Measurements from ENCODE around the gene TXNRD3.

- TF ChIP-seq, protein P1, sequence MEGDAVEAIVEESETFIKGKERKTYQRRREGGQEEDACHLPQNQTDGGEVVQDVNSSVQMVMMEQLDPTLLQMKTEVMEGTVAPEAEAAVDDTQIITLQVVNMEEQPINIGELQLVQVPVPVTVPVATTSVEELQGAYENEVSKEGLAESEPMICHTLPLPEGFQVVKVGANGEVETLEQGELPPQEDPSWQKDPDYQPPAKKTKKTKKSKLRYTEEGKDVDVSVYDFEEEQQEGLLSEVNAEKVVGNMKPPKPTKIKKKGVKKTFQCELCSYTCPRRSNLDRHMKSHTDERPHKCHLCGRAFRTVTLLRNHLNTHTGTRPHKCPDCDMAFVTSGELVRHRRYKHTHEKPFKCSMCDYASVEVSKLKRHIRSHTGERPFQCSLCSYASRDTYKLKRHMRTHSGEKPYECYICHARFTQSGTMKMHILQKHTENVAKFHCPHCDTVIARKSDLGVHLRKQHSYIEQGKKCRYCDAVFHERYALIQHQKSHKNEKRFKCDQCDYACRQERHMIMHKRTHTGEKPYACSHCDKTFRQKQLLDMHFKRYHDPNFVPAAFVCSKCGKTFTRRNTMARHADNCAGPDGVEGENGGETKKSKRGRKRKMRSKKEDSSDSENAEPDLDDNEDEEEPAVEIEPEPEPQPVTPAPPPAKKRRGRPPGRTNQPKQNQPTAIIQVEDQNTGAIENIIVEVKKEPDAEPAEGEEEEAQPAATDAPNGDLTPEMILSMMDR (IDR thresholded peaks at IDR 0.05; ENCODE audit: low read length), result no peak
- TF ChIP-seq EZH2 (optimal IDR thresholded peaks at IDR 0.05; ENCODE audit: low read depth, low read length), result no peak
These were observed 30.6 kb upstream of the TXNRD3 start for GRCh38 chr3:126685493-126685892.
